NCI-H1417 treated with DMSO at 0.1 percent for 48 hours (cell line): Measurements from ENCODE around the gene TMEM184A.

Source experiments
- DNase-seq: peaks from one replicate; lab custom pipeline; 2025; lab: John Stamatoyannopoulos, UW

The TMEM184A gene

GRCh38 chr7:1550005-1550845 is 5.8 kb downstream of the TMEM184A start:
- DNase-seq, result no peak

GRCh38 chr7:1549357-1550004 is 6.5 kb downstream of the TMEM184A start:
- DNase-seq, result no peak

GRCh38 chr7:1548944-1549343 is 7.1 kb downstream of the TMEM184A start:
- no peak for DNase-seq

GRCh38 chr7:1548438-1548831 is 7.6 kb downstream of the TMEM184A start:
- DNase-seq, result no peak

- no peak for DNase-seq
These were observed 8.1 kb downstream of the TMEM184A start for GRCh38 chr7:1547777-1548437.

GRCh38 chr7:1546909-1547776 is 8.9 kb downstream of the TMEM184A start:
- no peak for DNase-seq

- DNase-seq, result no peak
These were observed 9.6 kb downstream of the TMEM184A start for GRCh38 chr7:1546274-1546908.

- DNase-seq, result no peak
These were observed 10.4 kb downstream of the TMEM184A start for GRCh38 chr7:1545417-1546246.

GRCh38 chr7:1544896-1545416 is 11.0 kb downstream of the TMEM184A start:
- DNase-seq, result no peak

GRCh38 chr7:1544178-1544895 is 11.7 kb downstream of the TMEM184A start:
- DNase-seq, result no peak

- DNase-seq, result no peak
These were observed 12.2 kb downstream of the TMEM184A start for GRCh38 chr7:1543826-1544177.

GRCh38 chr7:1542841-1543747 is 12.9 kb downstream of the TMEM184A start:
- DNase-seq, result no peak

- no peak for DNase-seq
These were observed 13.7 kb downstream of the TMEM184A start for GRCh38 chr7:1542329-1542728.

- no peak for DNase-seq
These were observed 14.4 kb downstream of the TMEM184A start for GRCh38 chr7:1541431-1542162.

GRCh38 chr7:1540776-1541271 is 15.2 kb downstream of the TMEM184A start:
- DNase-seq, result no peak

GRCh38 chr7:1539882-1540775 is 15.9 kb downstream of the TMEM184A start:
- DNase-seq, result no peak
